ENCODE results near the gene CXorf51A.
A peak's percentile ranks its signal among the peaks of the same experiment; 100 is the strongest.
"Not testable (repeated sequence)": the region's sequence is repeated elsewhere in the genome, so short reads cannot be mapped to it uniquely, and the experiment has no call there.

CXorf51A gene

DNA sequence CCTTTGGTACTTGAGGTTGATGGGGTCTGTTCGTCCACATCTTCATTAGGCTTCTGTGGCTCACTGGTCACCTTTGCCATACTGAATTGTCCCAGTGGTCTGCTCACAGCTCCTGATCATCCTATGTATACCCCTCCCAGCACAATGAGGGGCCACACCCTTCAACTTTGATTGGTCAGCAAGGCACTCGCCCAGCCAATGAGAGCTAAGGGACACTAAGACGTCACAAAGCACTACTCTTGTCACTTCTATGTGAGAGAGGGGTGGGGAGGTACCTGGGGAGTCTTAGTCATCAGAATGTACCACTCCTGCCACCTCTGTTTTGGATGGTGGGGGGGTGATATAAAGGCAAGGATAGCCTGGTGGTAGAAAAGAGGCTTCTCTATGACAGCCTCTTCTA, at the start of gene CXorf51A:
Gene CXorf51A, minus strand, starts transcription at position 101 of the 400 bp plus-strand sequence. Its CDS starts 21 bp downstream, at position 80.
- DNase-seq: not testable (repeated sequence)

DNA sequence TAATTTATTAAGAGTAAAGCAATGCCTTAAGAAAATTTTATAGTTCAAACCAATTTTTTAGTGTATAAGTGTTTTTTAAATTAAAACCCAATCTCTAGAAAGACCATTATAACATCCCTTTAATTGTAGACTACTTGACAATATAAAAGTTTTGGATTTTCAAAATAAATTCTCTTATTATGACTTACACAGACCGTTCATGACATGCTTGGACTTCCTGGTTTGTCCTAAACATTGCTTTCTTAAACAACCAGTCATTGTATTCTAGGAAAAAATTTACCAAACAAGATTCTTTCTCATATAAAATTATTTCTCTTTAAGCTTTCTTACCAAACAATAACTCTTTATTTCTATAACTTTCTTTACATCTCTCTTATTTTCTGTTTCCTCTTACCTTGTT, 49.0 kb upstream of the CXorf51A start:
- DNase-seq: peak; percentile 1

DNA sequence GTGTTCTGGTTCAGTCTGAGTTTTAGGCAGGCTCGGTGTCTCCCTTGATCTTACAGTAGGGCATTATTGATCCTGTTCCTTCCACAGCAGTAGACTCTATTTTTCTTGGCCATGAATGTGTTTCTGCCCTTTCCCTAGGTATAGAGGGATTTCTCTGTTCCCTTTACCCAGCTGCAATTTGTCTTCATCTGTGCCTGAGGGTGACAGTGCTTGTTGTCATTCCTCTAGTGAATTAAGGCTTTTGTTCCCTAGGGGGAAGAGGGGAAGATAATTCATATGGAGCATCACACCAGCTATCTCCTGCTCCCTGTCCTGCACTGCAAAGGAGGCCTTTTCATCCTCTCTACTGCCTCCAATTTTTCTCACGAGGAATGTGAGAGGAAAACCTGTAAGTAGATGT, 39.7 kb upstream of the CXorf51A start:
- no peak for DNase-seq

DNA sequence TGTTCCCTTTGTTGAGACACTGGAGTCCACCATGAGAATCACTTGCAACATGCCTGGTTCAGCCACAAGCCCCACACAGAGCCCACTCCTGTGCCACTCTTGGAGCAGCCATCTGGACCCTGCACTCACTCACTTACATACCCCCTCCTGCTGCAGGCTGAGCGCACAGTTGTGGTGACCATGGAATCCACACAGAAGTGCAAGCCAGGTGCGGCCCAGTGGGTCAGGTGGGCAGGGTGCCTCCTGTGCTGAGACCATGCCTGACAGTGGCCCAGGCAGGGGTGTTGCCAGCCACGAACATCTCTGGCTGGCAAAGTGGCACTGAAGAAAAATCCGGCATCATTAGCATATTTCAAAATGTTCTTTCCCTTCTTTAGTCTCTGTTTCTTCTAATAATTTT, 17.4 kb upstream of the CXorf51A start:
- no peak for DNase-seq

DNA sequence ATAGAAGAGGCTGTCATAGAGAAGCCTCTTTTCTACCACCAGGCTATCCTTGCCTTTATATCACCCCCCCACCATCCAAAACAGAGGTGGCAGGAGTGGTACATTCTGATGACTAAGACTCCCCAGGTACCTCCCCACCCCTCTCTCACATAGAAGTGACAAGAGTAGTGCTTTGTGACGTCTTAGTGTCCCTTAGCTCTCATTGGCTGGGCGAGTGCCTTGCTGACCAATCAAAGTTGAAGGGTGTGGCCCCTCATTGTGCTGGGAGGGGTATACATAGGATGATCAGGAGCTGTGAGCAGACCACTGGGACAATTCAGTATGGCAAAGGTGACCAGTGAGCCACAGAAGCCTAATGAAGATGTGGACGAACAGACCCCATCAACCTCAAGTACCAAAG, 5.1 kb downstream of the CXorf51A start, which contains the start of gene CXorf51B:
Gene CXorf51B, plus strand, starts transcription at position 301 of the 400 bp plus-strand sequence. Its CDS starts 21 bp downstream, at position 322.
- DNase-seq: not testable (repeated sequence)

Data from DMS53 (cell line).